Trophoblast cell (in vitro differentiated cells and primary cell): ENCODE results near the gene NLRX1. TPM values are rescaled to one million over a fixed set of nuclear protein-coding genes. Genes with fewer than 3 reads are reported as not detected.
A peak's percentile ranks its signal among the peaks of the same experiment; 100 is the strongest.

Experiments used
- DNase-seq, 2 donors: peaks; one replicate each; pipeline ENCODE4 v3.0.0-alpha.2; 2016
- H2AFZ ChIP-seq: 2 replicates; pipeline ENCODE4 v1.6.1; 2013; ENCODE audit warnings: low read length, moderate library complexity, mild to moderate bottlenecking; ENCODE audit not compliant: insufficient read depth, poor library complexity
- H2AK5ac ChIP-seq: 2 replicates; pipeline ENCODE4 v1.6.1; 2013; ENCODE audit warnings: mild to moderate bottlenecking, low read length
- H2BK120ac ChIP-seq: 2 replicates; pipeline ENCODE4 v1.6.1; 2013; ENCODE audit warnings: low read length, mild to moderate bottlenecking, moderate library complexity; ENCODE audit not compliant: insufficient read depth, poor library complexity
- H2BK12ac ChIP-seq: 2 replicates; pipeline ENCODE4 v1.6.1; 2013; ENCODE audit warnings: mild to moderate bottlenecking, low read length, moderate library complexity
- H2BK5ac ChIP-seq: 2 replicates; pipeline ENCODE4 v1.6.1; 2013; ENCODE audit warnings: low read length, low read depth, moderate library complexity, mild to moderate bottlenecking; ENCODE audit not compliant: poor library complexity
- H3K14ac ChIP-seq: 2 replicates; pipeline ENCODE4 v1.6.1; 2013; ENCODE audit warnings: mild to moderate bottlenecking, low read length
- H3K18ac ChIP-seq: 2 replicates; pipeline ENCODE4 v1.6.1; 2013; ENCODE audit warnings: mild to moderate bottlenecking, low read length
- H3K23ac ChIP-seq: 2 replicates; pipeline ENCODE4 v1.6.1; 2013; ENCODE audit warnings: low read length
- H3K27ac ChIP-seq: 2 replicates; pipeline ENCODE4 v1.5.1; 2013; ENCODE audit warnings: low read depth, mild to moderate bottlenecking, inconsistent platforms, low read length, moderate library complexity
- H3K27me3 ChIP-seq: 2 replicates; pipeline ENCODE4 v1.6.1; 2013; ENCODE audit warnings: inconsistent platforms, mild to moderate bottlenecking, low read length, moderate library complexity; ENCODE audit not compliant: insufficient read depth
- H3K36me3 ChIP-seq, 2 experiments: 1 replicate in 1 of 2; 2 replicates in 1 of 2; pipeline ENCODE4 v1.6.1; 2013; ENCODE audit warnings: low read length in 2 of 2, mild to moderate bottlenecking in 2 of 2, moderate library complexity in 1 of 2; ENCODE audit not compliant: insufficient read depth in 2 of 2, control insufficient read depth in 1 of 2
- H3K4ac ChIP-seq: 2 replicates; pipeline ENCODE4 v1.6.1; 2013; ENCODE audit warnings: low read depth, mild to moderate bottlenecking, low read length, moderate library complexity
- H3K4me1 ChIP-seq, 2 experiments: 1 replicate in 1 of 2; 2 replicates in 1 of 2; pipeline ENCODE4 v1.6.1; 2013; ENCODE audit warnings: low read length in 2 of 2, mild to moderate bottlenecking in 2 of 2, moderate library complexity in 1 of 2; ENCODE audit not compliant: insufficient read depth in 2 of 2, control insufficient read depth in 1 of 2
- H3K4me2 ChIP-seq: 2 replicates; pipeline ENCODE4 v1.6.1; 2013; ENCODE audit warnings: inconsistent platforms, mild to moderate bottlenecking, low read length, moderate library complexity
- H3K4me3 ChIP-seq: 2 replicates; pipeline ENCODE4 v1.5.1; 2013; ENCODE audit warnings: mild to moderate bottlenecking, low read depth, low read length, inconsistent platforms
- H3K79me1 ChIP-seq: one replicate; pipeline ENCODE4 v1.6.1; 2013; ENCODE audit warnings: low read length
- H3K79me2 ChIP-seq: 2 replicates; pipeline ENCODE4 v1.6.1; 2013; ENCODE audit warnings: low read length, mild to moderate bottlenecking; ENCODE audit not compliant: control insufficient read depth, insufficient read depth, poor library complexity
- H3K9ac ChIP-seq: 2 replicates; pipeline ENCODE4 v1.6.1; 2013; ENCODE audit warnings: mild to moderate bottlenecking, low read length
- H3K9me3 ChIP-seq: 2 replicates; pipeline ENCODE4 v1.6.1; 2013; ENCODE audit warnings: low read depth, mild to moderate bottlenecking, control low read depth, inconsistent platforms, low read length; ENCODE audit not compliant: insufficient read depth
- H4K12ac ChIP-seq: 2 replicates; pipeline ENCODE4 v1.6.1; 2013; ENCODE audit warnings: low read depth, mild to moderate bottlenecking, low read length, moderate library complexity
- H4K8ac ChIP-seq: 2 replicates; pipeline ENCODE4 v1.6.1; 2013; ENCODE audit warnings: low read depth, mild to moderate bottlenecking, low read length, moderate library complexity
- H4K91ac ChIP-seq: one replicate; pipeline ENCODE4 v1.6.1; 2013; ENCODE audit warnings: low read depth, mild to moderate bottlenecking, low read length, moderate library complexity
- WGBS: extraction: QIAGEN DNeasy Blood & Tissue Kit; methylation state at CpG from one replicate; pipeline ENCODE4 v1.1.7; 2013; ENCODE audit warnings: missing lambda C conversion rate; ENCODE audit not compliant: insufficient read length, insufficient coverage; ENCODE audit errors: extremely low coverage; 5-methylcytosine and 5-hydroxymethylcytosine counted together
- polyA plus RNA-seq: library from polyadenylated mRNA; stranded (reverse); fragments of 200-250 nt; gene quantifications from 2 replicates; pipeline ENCODE4 v1.2.3, GENCODE V29; 2013

Gene NLRX1, protein sequence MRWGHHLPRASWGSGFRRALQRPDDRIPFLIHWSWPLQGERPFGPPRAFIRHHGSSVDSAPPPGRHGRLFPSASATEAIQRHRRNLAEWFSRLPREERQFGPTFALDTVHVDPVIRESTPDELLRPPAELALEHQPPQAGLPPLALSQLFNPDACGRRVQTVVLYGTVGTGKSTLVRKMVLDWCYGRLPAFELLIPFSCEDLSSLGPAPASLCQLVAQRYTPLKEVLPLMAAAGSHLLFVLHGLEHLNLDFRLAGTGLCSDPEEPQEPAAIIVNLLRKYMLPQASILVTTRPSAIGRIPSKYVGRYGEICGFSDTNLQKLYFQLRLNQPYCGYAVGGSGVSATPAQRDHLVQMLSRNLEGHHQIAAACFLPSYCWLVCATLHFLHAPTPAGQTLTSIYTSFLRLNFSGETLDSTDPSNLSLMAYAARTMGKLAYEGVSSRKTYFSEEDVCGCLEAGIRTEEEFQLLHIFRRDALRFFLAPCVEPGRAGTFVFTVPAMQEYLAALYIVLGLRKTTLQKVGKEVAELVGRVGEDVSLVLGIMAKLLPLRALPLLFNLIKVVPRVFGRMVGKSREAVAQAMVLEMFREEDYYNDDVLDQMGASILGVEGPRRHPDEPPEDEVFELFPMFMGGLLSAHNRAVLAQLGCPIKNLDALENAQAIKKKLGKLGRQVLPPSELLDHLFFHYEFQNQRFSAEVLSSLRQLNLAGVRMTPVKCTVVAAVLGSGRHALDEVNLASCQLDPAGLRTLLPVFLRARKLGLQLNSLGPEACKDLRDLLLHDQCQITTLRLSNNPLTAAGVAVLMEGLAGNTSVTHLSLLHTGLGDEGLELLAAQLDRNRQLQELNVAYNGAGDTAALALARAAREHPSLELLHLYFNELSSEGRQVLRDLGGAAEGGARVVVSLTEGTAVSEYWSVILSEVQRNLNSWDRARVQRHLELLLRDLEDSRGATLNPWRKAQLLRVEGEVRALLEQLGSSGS
- 4.6 and 5.0 TPM in 2 replicates for polyA plus RNA-seq

DNA sequence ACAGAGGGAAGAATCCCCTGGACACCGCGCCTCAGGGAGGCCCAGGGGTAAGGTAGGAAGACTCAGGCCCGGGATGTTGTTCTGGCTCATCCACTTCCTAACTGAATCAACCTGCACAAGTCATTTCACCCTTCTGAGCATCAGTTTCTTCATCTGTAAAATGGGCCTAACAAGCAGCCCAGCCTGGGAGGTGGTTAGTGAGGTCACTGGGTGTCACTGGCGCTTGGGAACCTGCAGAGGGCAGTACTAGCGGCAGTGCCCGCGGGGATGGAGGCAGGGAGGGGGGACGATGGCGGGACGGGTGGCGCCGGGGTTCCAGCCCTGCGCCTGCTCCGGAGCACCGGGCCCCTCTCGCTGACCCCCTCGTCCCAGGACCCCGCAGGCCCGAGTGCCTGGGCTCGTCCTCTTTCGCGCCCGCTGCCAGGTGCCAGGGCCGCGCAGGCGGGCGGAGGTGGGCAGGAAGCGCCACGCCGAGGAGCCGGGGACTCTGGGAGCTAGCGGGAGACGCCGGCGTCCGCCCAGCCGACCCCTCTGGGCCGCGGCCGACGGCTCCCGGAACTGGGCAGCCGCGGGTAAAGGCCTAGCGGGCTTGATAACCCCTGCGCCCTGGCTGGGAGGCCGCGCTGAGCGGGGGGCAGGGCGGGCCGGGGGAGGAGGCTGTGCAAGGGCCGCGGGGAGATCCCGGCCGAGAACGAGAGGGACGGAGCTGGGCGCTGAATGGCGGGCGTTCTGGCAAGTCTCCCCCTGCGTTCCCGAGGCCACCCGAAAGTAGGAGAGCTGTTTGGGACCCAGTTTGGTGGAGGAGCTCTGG lies at the start of gene NLRX1:
TSS of gene NLRX1 (plus strand) at position 255 of the 811 bp plus-strand sequence. CDS start 2,679 bp downstream, outside the sequence.
- Histone ChIP-seq H3K4me1 (peaks cover 5 to 8% of the 10 kb centered on the region in 2 experiments), H3K14ac (peak within 1 kb of the TSS; percentile 94), H2AFZ (peak within 1 kb of the TSS; percentile 98), H3K36me3 (no peaks in the 10 kb centered on the region), H2AK5ac (peak within 1 kb of the TSS; percentile 74), H4K8ac (peak within 1 kb of the TSS; percentile 99), H2BK120ac (peak within 1 kb of the TSS; percentile 89), H3K4me3 (peak within 1 kb of the TSS; percentile 80), H3K9me3 (no peaks in the 10 kb centered on the region), H3K79me2 (peaks cover 5% of the 10 kb centered on the region), H3K27ac (peak within 1 kb of the TSS; percentile 75), H3K27me3 (no peaks in the 10 kb centered on the region), H3K79me1 (peaks cover 8% of the 10 kb centered on the region), H4K91ac (peak within 1 kb of the TSS; percentile 97), H3K23ac (no peak within 1 kb of the TSS), H3K18ac (peak within 1 kb of the TSS; percentile 94), H4K12ac (peak within 1 kb of the TSS; percentile 83), H2BK5ac (peak within 1 kb of the TSS; percentile 75), H3K9ac (peak within 1 kb of the TSS; percentile 88), H3K4ac (peak within 1 kb of the TSS; percentile 92), H2BK12ac (peak within 1 kb of the TSS; percentile 18), H3K4me2 (peak within 1 kb of the TSS; percentile 96)
- DNase-seq = peak; percentile 74 to 91
- WGBS = no CpG with 5 or more reads among the region's 63 CpGs

DNA sequence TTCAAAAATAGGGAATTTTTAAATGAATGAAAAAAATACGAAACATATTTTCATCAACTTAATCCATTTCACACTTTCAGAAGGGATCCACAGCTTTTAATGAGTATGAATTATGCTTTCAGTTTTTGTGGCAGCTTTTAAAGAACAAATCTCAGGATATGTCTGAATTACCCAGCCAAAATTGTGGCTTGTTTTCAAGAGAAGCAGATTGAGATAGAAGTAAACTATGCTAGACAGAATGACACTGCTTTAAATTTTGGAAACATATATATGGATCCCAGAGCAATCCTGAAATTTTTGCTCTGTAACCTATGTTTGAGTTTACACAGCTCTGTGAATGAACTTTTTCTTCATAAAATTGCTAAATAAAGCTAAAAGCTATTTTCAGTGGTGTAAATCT lies 49.6 kb upstream of the NLRX1 start:
- H3K23ac ChIP-seq = no peak overlapping the region
- H3K27ac ChIP-seq = no peak overlapping the region
- no peaks in the 10 kb centered on the region for H3K9me3 ChIP-seq
- H4K12ac ChIP-seq = no peak overlapping the region
- H2AFZ ChIP-seq = no peak overlapping the region
- H2BK5ac ChIP-seq = no peak overlapping the region
- no peak overlapping the region for H3K18ac ChIP-seq
- no peak overlapping the region for H4K8ac ChIP-seq
- no peak overlapping the region for H2BK120ac ChIP-seq
- peaks cover 7% of the 10 kb centered on the region for H3K79me1 ChIP-seq
- no peak overlapping the region for H2AK5ac ChIP-seq
- H2BK12ac ChIP-seq = no peak overlapping the region
- peaks cover 4 to 8% of the 10 kb centered on the region in 2 experiments for H3K36me3 ChIP-seq
- H3K27me3 ChIP-seq = no peaks in the 10 kb centered on the region
- no peak for DNase-seq
- no CpG with 5 or more reads among the region's 1 CpG for WGBS
- H3K79me2 ChIP-seq = peaks cover 5% of the 10 kb centered on the region
- no peak overlapping the region for H3K4me3 ChIP-seq
- no peak overlapping the region for H3K4me2 ChIP-seq
- no peak overlapping the region for H3K9ac ChIP-seq
- H3K4ac ChIP-seq = no peak overlapping the region
- H3K4me1 ChIP-seq = peaks cover 0 to 9% of the 10 kb centered on the region in 2 experiments
- no peak overlapping the region for H4K91ac ChIP-seq
- H3K14ac ChIP-seq = no peak overlapping the region

DNA sequence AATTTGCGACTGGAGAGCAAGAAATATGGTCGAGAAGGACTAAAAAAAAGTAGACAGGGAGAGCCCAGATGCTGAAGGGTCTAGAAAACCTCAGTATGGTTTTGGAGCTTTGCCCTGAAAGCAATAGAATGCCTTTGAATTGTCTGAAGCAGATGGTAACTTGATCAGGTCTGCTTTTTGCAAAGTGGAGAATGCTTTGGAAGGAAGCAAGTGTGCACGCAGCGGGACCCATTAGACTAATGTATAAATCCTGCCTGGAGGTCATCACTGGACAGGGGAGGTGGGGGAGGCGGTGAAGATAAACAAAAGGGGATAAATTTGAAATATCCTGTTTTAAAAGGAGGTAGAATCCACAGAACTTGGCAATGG lies 47.9 kb upstream of the NLRX1 start:
- Histone ChIP-seq H3K4me2 (peak overlapping the region; percentile 80), H4K91ac (no peak overlapping the region), H2BK12ac (no peak overlapping the region), H4K12ac (peak overlapping the region; percentile 23), H3K9ac (peak overlapping the region; percentile 42), H3K36me3 (peaks cover 7 to 8% of the 10 kb centered on the region in 2 experiments), H2AFZ (peak overlapping the region; percentile 19), H3K79me2 (peaks cover 5% of the 10 kb centered on the region), H3K4me1 (peaks cover 0 to 9% of the 10 kb centered on the region in 2 experiments), H3K18ac (no peak overlapping the region), H4K8ac (peak overlapping the region; percentile 65), H3K4me3 (no peak overlapping the region), H2AK5ac (no peak overlapping the region), H3K79me1 (peaks cover 7% of the 10 kb centered on the region), H3K27ac (no peak overlapping the region), H3K9me3 (no peaks in the 10 kb centered on the region), H2BK5ac (no peak overlapping the region), H3K4ac (no peak overlapping the region), H2BK120ac (no peak overlapping the region), H3K27me3 (no peaks in the 10 kb centered on the region), H3K23ac (no peak overlapping the region), H3K14ac (no peak overlapping the region)
- 100% methylated on average over 2 of the region's 5 CpGs for WGBS
- no peak for DNase-seq
